ENCODE measurements around the gene AFMID. TPM values are rescaled to one million over a fixed set of nuclear protein-coding genes. Genes with fewer than 3 reads are reported as not detected.

The AFMID gene
- total and polyA plus RNA-seq, 2 of the 8 experiments (the other 6 are each of a cell fraction or from before 2014, with no cell fraction given): 49.0 to 53.0 TPM

DNA sequence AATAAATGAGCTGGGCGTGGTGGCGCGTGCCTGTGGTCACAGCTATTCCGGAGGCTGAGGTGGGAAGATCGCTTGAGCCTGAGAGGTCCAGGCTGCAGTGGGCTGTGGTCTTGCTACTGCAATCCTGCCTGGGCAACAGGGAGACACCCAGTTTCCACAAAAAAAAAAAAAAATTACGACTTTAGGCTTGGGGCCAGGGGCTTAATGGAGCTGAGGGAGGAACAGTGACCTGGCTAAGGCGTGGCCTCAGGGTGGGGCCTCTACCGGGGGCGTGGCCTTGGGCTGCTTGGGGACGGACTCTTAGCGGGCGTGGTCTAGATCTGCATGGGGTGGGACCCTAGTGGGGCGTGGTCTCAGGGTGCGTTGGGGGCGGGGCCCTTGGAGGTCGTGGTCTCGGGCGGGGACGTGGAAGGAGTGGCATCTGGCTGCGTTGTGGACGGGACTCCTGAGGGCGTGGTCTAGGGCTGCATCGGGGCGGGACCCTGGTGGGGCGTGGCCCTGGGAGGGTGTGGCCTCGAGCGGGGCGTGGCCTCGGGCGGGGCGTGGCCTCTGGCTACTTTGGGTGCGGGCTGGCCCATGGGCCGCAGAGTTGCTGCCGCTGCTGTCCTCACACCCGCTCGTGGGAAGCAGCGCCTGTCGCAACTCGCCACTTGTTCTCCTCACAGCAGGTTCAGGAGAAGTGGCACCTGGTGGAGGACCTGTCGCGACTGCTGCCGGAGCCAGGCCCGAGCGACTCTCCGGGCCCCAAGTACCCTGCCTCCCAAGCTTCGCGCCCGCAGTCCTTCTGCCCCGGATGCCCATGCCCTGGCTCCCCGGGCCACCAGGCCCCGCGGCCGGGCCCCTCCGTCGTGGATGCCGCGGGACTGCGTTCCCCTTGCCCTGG, 46.8 kb upstream of the AFMID start (continued):
- TF ChIP-seq SP1 (IDR thresholded peaks at IDR 0.05; ENCODE audit: low read depth, low read length): peak; percentile 96
- peak; percentile 16; the same call in 1 of the 2 replicates for TF ChIP-seq TEAD4 (IDR thresholded peaks at IDR 0.05; ENCODE audit: low read depth, low read length)
- TF ChIP-seq TAF1 (IDR thresholded peaks at IDR 0.05; ENCODE audit: low read depth, low read length): peak; percentile 58; the same call in 1 of the 2 replicates
- TF ChIP-seq RFX5 (IDR thresholded peaks at IDR 0.05; ENCODE audit: borderline replicate concordance, low read depth, low read length): no peak
- TF ChIP-seq TCF12 (IDR thresholded peaks at IDR 0.05; ENCODE audit: low read depth, low read length): no peak
- no peak for TF ChIP-seq NRF1 (IDR thresholded peaks at IDR 0.05; ENCODE audit: low read depth, low read length)
- TF ChIP-seq CREB1 (IDR thresholded peaks at IDR 0.05): peak; percentile 76
- 0 out of 2 replicates have a peak, but pooled peaks have one; percentile 71 for TF ChIP-seq GABPA (IDR thresholded peaks at IDR 0.05; ENCODE audit: borderline replicate concordance, insufficient read depth, low read length)
- peak; percentile 24; the same call in 1 of the 2 replicates for TF ChIP-seq TBP (IDR thresholded peaks at IDR 0.05; ENCODE audit: low read depth, low read length)
- TF ChIP-seq CTBP2 (IDR thresholded peaks at IDR 0.05; ENCODE audit: borderline replicate concordance, insufficient read depth, insufficient read length, low read length): no peak
- peak; percentile 37; the same call in 1 of the 2 replicates for TF ChIP-seq POLR2AphosphoS5 (IDR thresholded peaks at IDR 0.05; ENCODE audit: low read depth, low read length)
- no peak for TF ChIP-seq RBBP5 (IDR thresholded peaks at IDR 0.05; ENCODE audit: borderline replicate concordance, low read depth, low read length)
- no peak for TF ChIP-seq GTF2F1 (IDR thresholded peaks at IDR 0.05; ENCODE audit: borderline replicate concordance, low read depth, low read length)
- TF ChIP-seq, protein P1, sequence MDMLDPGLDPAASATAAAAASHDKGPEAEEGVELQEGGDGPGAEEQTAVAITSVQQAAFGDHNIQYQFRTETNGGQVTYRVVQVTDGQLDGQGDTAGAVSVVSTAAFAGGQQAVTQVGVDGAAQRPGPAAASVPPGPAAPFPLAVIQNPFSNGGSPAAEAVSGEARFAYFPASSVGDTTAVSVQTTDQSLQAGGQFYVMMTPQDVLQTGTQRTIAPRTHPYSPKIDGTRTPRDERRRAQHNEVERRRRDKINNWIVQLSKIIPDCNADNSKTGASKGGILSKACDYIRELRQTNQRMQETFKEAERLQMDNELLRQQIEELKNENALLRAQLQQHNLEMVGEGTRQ (IDR thresholded peaks at IDR 0.05; ENCODE audit: low read length): no peak
- peak; percentile 97 for TF ChIP-seq SP4 (IDR thresholded peaks at IDR 0.05; ENCODE audit: low read length)

Measured in H1 (cell line).